Stimulated activated CD4-positive, alpha-beta T cell treated with anti-CD3 and anti-CD28 coated beads, Interleukin-4, amount 100 ng/mL, for 4 hours (primary cell): ENCODE results near the gene SNX20.
A peak's percentile ranks its signal among the peaks of the same experiment; 100 is the strongest.

Experiments used
- DNase-seq, 2 experiments: peaks; one replicate each; pipeline ENCODE4 v3.0.0-alpha.2; 2020

Gene SNX20

GRCh38 chr16:50655558-50656055, 25.5 kb downstream of the SNX20 start:
- no peak for DNase-seq

- DNase-seq: no peak
Observed at GRCh38 chr16:50653633-50654519, 27.2 kb downstream of the SNX20 start.

GRCh38 chr16:50652836-50653425, 28.2 kb downstream of the SNX20 start:
- DNase-seq: no peak

GRCh38 chr16:50651835-50652438, 29.2 kb downstream of the SNX20 start:
- DNase-seq: no peak

- DNase-seq: no peak
Observed at GRCh38 chr16:50646345-50646744, 34.8 kb downstream of the SNX20 start.

GRCh38 chr16:50645563-50646220, 35.4 kb downstream of the SNX20 start:
- DNase-seq: no peak

GRCh38 chr16:50644729-50645128, 36.4 kb downstream of the SNX20 start:
- peak in 1 of 2 experiments; percentile 29 for DNase-seq

- DNase-seq: no peak
Observed at GRCh38 chr16:50644245-50644644, 36.9 kb downstream of the SNX20 start.

GRCh38 chr16:50643192-50643591, 37.9 kb downstream of the SNX20 start:
- DNase-seq: no peak

- no peak for DNase-seq
Observed at GRCh38 chr16:50642349-50642748, 38.8 kb downstream of the SNX20 start.

GRCh38 chr16:50641818-50642187, 39.3 kb downstream of the SNX20 start:
- no peak for DNase-seq

GRCh38 chr16:50640919-50641817, 39.9 kb downstream of the SNX20 start:
- no peak for DNase-seq

- DNase-seq: no peak
Observed at GRCh38 chr16:50640391-50640790, 40.7 kb downstream of the SNX20 start.

GRCh38 chr16:50638816-50639670, 42.1 kb downstream of the SNX20 start:
- no peak for DNase-seq

GRCh38 chr16:50637716-50638602, 43.2 kb downstream of the SNX20 start:
- DNase-seq: no peak

GRCh38 chr16:50636753-50637374, 44.2 kb downstream of the SNX20 start:
- DNase-seq: no peak

- no peak for DNase-seq
Observed at GRCh38 chr16:50635505-50636392, 45.4 kb downstream of the SNX20 start.

- DNase-seq: no peak
Observed at GRCh38 chr16:50634947-50635346, 46.2 kb downstream of the SNX20 start.

- DNase-seq: no peak
Observed at GRCh38 chr16:50634090-50634489, 47.0 kb downstream of the SNX20 start.
